ENCODE measurements around the gene MRPL30.

GRCh38 chr2:99141110-99142108 is 39.6 kb upstream of the MRPL30 start, which contains the start of gene C2orf15:
- TF ChIP-seq SIN3A (IDR thresholded peaks at IDR 0.05; ENCODE audit: borderline replicate concordance, low read depth, low read length): no peak
- TF ChIP-seq CTCF (IDR thresholded peaks at IDR 0.05): no peak
- TF ChIP-seq MXI1 (IDR thresholded peaks at IDR 0.05; ENCODE audit: low read depth, low read length): peak; percentile 80

Data from SK-N-SH (cell line).